ENCODE measurements around the gene RGS19.

Gene RGS19

DNA sequence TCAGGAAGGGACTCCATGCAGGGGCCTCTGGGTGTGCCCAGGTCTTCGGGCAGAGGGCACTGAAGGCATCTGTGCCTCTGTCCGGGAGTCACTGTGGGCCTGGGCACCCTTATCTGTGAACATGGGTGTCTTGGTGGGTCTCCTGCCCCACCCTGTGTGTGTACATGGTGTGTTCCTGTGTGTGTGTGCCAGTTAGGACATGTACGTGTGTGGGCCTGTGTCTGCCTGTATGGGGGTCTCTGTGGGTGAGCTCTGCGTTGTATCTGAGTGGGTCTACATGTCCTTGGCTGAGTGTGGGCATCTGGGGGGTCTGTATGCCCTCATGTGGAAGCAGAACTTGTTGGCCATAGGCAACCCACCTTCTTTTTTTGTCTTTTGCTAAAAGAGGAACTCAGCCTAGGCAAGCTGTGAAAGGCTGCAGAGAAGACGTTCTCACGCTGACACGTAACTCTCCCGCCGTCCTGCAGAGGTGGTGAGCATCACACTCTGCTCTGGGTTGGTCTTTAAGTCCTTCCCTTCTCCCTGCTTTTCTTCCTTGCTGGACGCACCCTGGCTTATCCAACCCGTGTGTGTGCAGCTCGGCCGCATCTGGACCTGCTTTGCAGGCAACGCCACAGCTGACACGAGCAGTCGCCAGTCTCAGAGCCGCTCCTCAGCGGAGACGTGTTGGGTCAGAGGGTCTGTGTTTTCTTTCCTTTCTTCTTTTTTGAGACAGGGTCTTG, 28.6 kb upstream of the RGS19 start:
- no peak for DNase-seq

- no peak for DNase-seq
These were observed 27.8 kb upstream of the RGS19 start, which contains the start of gene NPBWR2 for GRCh38 chr20:64106981-64107735. Gene NPBWR2 (minus strand): TSS chr20:64107565. CDS start chr20:64106831, 734 bp downstream.

DNA sequence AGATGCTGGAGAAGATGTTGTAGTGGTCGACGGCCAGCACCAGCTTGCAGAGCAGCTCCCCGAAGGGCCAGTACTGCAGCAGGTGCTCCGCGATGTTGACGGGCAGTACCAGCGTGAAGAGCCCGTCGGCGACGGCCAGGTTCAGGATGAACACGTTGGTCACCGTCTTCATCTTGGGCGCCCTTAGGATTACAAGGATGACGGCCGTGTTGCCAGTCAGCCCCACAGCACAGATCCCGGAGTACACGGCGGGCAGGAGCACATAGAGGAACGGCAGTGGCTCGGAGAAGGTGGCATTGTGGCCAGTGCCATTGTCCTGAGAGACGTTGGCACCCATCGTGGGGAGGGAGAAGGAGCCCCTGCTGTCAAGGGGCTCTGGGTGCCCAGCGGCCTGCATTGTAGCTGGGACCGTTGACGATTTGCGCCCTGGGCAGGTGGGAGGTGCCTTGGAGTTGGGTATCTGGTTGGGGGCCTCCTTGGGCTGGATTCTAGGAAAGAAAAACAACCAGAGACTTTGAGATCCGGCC, 27.2 kb upstream of the RGS19 start:
- DNase-seq, result no peak

DNA sequence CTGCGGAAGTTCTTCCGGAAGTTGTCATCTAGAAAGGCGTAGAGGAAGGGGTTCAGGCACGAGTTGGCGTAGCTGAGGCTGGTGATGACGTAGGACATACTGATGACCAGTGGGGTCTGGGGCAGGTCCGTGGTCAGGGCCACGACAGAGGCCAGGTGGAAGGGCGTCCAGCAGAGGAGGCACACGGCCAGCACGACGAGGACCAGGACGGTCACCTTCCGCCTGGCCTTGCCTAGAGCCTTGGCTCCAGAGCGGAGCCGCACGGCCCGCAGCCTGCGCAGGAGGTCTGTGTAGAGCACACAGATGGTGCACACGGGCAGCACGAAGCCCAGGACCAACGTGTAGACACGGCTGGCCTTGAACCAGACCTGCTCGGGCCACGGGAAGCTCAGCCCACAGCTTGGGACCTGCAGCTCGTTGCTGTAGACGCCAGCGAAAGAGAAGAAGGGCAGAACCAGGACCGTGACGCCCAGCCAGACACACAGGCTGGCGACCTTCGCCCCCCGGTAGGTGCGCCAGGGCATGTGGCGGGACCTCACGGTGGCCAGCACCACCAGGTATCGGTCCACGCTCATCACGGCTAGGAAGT, 26.6 kb upstream of the RGS19 start:
- no peak for DNase-seq

GRCh38 chr20:64104667-64105451, 25.5 kb upstream of the RGS19 start:
- no peak for DNase-seq

GRCh38 chr20:64103871-64104666, 24.8 kb upstream of the RGS19 start:
- no peak for DNase-seq

- peak; percentile 51 for DNase-seq
These were observed 23.5 kb upstream of the RGS19 start for GRCh38 chr20:64102647-64103354.

- peak; percentile 21 for DNase-seq
These were observed 22.7 kb upstream of the RGS19 start for GRCh38 chr20:64101731-64102621.

- no peak for DNase-seq
These were observed 21.8 kb upstream of the RGS19 start for GRCh38 chr20:64100946-64101688.

DNA sequence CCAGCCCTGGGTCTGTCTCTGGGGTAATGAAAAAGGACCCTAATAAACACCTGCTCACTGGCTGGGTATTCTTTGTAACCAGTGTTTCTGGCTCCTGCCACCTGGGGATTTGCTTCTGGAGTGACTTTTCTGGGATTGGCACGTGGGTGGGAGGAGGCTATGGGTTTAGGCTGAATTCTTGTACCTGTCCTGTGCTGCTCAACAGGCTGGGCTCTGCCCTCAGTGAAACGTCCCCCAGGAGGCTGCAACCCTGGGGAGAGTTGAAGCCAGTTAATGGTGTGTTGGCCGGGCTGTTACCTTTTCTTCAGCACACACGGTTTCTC, 21.2 kb upstream of the RGS19 start:
- no peak for DNase-seq

DNA sequence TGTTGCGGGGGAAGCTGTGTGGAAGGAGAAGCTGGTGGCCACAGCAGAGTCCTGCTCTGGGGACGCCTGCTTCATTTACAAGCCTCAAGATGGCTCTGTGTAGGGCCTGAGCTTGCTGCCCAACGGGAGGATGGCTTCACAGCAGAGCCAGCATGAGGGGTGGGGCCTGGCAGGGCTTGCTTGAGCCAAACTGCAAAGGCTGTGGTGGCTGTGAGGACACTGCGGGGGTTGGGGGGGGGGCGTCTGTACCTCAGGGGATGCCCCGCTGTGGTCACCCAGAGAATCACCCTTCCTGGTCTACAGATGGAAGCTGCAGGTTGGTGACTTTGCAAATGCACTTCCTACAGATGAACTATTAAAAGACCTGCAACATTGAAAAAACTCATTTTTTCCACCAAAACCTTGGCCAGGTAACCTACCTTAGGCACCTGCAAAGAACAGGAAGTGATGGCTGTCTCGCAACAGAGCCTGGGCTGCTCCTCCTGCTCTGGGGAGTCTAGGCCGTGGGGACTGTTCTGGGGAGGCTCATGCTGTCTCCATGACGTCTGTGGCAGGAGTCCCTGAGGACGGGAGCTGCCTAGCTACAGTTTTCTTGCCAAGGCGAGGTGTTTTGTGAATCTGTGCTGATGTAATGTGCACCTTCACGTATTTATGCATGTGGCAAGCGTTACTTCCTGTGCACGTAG, 20.7 kb upstream of the RGS19 start:
- DNase-seq, result no peak

DNA sequence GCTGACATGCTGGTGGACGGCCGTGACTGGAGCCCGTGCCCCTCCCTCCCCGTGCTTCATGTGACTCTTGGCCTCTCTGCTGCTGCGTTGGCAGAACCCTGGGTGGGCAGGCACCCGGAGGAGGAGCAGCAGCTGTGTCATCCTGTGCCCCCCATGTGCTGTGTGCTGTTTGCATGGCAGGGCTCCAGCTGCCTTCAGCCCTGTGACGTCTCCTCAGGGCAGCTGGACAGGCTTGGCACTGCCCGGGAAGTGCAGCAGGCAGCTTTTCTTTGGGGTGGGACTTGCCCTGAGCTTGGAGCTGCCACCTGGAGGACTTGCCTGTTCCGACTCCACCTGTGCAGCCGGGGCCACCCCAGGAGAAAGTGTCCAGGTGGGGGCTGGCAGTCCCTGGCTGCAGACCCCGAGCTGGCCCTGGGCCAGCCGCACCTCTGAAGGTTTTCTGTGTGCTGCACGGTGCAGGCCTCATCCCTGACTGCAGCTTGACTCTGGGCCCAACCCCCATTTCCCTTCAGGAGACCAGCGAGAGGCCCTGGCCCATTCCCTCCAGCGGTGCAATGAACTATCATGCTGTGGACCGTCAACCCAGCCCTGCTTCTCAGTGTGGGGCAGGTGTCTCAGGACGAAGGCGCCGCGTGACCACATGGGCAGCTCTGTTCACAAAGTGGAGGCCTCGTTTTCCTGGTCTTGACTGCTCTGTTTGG, 19.9 kb upstream of the RGS19 start:
- DNase-seq, result no peak

GRCh38 chr20:64098471-64099013, 19.2 kb upstream of the RGS19 start:
- no peak for DNase-seq

DNA sequence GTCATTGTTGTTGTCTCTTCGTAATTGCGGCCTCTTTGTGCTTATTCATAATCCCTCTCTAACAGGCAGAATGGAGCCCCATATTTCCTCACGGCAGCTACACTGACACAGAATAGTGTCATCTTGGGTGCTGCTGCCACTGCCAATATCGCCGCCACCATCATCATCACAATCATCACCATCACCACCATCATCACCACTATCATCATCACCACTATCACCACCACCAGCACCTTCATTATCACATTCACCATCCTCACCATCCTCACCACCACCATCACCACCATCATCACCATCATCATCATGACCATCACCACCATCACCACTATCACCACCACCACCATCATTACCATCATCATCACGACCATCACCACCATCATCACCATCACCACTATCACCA, 17.2 kb upstream of the RGS19 start:
- DNase-seq, result no peak

GRCh38 chr20:64095927-64096326, 16.6 kb upstream of the RGS19 start:
- no peak for DNase-seq

- DNase-seq, result no peak
These were observed 16.1 kb upstream of the RGS19 start for GRCh38 chr20:64095455-64095854.

- DNase-seq, result no peak
These were observed 13.7 kb upstream of the RGS19 start for GRCh38 chr20:64093013-64093503.

All from NCI-H774 (cell line).